ENCODE measurements around the gene C19orf38.

DNA sequence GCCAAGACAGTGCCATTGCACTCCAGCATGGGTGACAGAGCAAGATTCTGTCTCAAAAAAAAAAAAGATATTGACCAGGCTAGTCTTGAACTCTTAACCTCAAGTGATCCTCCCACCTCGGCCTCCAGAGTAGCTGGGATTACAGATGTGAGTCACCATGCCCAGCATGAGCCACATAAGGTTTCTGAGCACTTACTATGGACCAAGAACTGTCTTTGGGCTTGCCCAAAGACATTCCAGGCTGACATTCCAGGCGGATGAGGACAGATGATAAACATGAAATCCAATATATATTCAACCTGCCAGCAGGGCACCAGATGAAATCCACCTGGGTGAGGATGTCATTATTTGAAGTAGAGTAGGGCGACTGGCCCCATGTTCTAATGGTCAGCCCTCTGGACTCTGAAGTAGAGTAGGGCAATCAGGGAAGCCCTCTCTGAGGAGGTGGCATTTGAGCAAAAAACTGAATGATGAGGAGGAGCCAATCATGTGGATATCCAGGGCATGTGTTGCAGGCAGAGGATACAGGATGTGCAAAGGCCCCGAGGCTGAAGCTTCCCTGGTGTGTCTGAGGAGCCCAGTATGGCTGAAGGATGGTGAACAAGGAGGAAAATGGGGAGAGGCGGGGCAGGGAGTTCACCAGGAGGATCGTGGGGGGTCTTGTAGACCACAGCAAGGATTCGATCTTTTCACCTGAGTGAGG is 4.0 kb downstream of the C19orf38 start:
- TF ChIP-seq, protein P1, sequence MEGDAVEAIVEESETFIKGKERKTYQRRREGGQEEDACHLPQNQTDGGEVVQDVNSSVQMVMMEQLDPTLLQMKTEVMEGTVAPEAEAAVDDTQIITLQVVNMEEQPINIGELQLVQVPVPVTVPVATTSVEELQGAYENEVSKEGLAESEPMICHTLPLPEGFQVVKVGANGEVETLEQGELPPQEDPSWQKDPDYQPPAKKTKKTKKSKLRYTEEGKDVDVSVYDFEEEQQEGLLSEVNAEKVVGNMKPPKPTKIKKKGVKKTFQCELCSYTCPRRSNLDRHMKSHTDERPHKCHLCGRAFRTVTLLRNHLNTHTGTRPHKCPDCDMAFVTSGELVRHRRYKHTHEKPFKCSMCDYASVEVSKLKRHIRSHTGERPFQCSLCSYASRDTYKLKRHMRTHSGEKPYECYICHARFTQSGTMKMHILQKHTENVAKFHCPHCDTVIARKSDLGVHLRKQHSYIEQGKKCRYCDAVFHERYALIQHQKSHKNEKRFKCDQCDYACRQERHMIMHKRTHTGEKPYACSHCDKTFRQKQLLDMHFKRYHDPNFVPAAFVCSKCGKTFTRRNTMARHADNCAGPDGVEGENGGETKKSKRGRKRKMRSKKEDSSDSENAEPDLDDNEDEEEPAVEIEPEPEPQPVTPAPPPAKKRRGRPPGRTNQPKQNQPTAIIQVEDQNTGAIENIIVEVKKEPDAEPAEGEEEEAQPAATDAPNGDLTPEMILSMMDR (IDR thresholded peaks at IDR 0.05), result no peak
- TF ChIP-seq EZH2 (IDR thresholded peaks at IDR 0.05; ENCODE audit: borderline replicate concordance, insufficient read depth, low read depth, low read length, poor library complexity, severe bottlenecking), result no peak
